H9 (cell line): ENCODE data around the gene COL27A1. TPM values are rescaled to one million over a fixed set of nuclear protein-coding genes. Genes with fewer than 3 reads are reported as not detected.

Experiments used
- DNase-seq: peaks from one replicate; pipeline ENCODE4 v3.0.0-alpha.2; 2017
- H2AFZ ChIP-seq: one replicate; pipeline ENCODE4 v1.6.1; 2013; ENCODE audit warnings: mild to moderate bottlenecking, low read length, control low read depth, moderate library complexity
- H2AK5ac ChIP-seq: 2 replicates; pipeline ENCODE4 v1.6.1; 2013; ENCODE audit warnings: low read length, control low read depth, mixed read lengths; ENCODE audit not compliant: insufficient read length
- H2BK120ac ChIP-seq: one replicate; pipeline ENCODE4 v1.6.1; 2013; ENCODE audit warnings: low read depth, mild to moderate bottlenecking, low read length, control low read depth, inconsistent platforms; ENCODE audit not compliant: poor library complexity, severe bottlenecking
- H2BK12ac ChIP-seq: 2 replicates; pipeline ENCODE4 v1.6.1; 2013; ENCODE audit warnings: low read length, control low read depth, mixed read lengths, low read depth; ENCODE audit not compliant: insufficient read length
- H2BK15ac ChIP-seq: 2 replicates; pipeline ENCODE4 v1.6.1; 2013; ENCODE audit warnings: low read depth, low read length, control low read depth
- H2BK20ac ChIP-seq: one replicate; pipeline ENCODE4 v1.6.1; 2013; ENCODE audit warnings: low read depth, mild to moderate bottlenecking, low read length, control low read depth, inconsistent platforms; ENCODE audit not compliant: poor library complexity, severe bottlenecking
- H2BK5ac ChIP-seq: 2 replicates; pipeline ENCODE4 v1.6.1; 2013; ENCODE audit warnings: low read length, control low read depth, mixed read lengths; ENCODE audit not compliant: insufficient read length
- H3K14ac ChIP-seq: 2 replicates; pipeline ENCODE4 v1.6.1; 2013; ENCODE audit warnings: low read length, control low read depth; ENCODE audit not compliant: insufficient read depth
- H3K18ac ChIP-seq: 2 replicates; pipeline ENCODE4 v1.6.1; 2013; ENCODE audit warnings: low read depth, mild to moderate bottlenecking, mixed read lengths, low read length, control low read depth; ENCODE audit not compliant: insufficient read length
- H3K23ac ChIP-seq: 2 replicates; pipeline ENCODE4 v1.6.1; 2013; ENCODE audit warnings: low read length, control low read depth, mixed read lengths, low read depth; ENCODE audit not compliant: insufficient read length
- H3K23me2 ChIP-seq: 2 replicates; pipeline ENCODE4 v1.6.1; 2013; ENCODE audit warnings: low read depth, mild to moderate bottlenecking, mixed read lengths, low read length, control low read depth; ENCODE audit not compliant: insufficient read length, poor library complexity, severe bottlenecking
- H3K27ac ChIP-seq: 2 replicates; pipeline ENCODE4 v1.5.1; 2013; ENCODE audit warnings: low read length, control low read depth, mixed read lengths, low read depth; ENCODE audit not compliant: insufficient read length
- H3K27me3 ChIP-seq: 2 replicates; pipeline ENCODE4 v1.6.1; 2013; ENCODE audit warnings: low read length, control low read depth, inconsistent platforms; ENCODE audit not compliant: insufficient read depth
- H3K4ac ChIP-seq: 2 replicates; pipeline ENCODE4 v1.6.1; 2013; ENCODE audit warnings: low read depth, mild to moderate bottlenecking, control low read depth, inconsistent platforms, low read length, moderate library complexity
- H3K4me1 ChIP-seq: 2 replicates; pipeline ENCODE4 v1.6.1; 2013; ENCODE audit warnings: low read length, control low read depth, inconsistent platforms; ENCODE audit not compliant: insufficient read depth
- H3K4me2 ChIP-seq: 2 replicates; pipeline ENCODE4 v1.6.1; 2013; ENCODE audit warnings: low read length, control low read depth, mixed read lengths; ENCODE audit not compliant: insufficient read length, insufficient read depth
- H3K56ac ChIP-seq: 2 replicates; pipeline ENCODE4 v1.6.1; 2013; ENCODE audit warnings: low read depth, mild to moderate bottlenecking, mixed read lengths, low read length, control low read depth; ENCODE audit not compliant: insufficient read length
- H3K79me1 ChIP-seq: 2 replicates; pipeline ENCODE4 v1.6.1; 2013; ENCODE audit warnings: low read depth, mild to moderate bottlenecking, moderate library complexity, low read length, control low read depth, inconsistent platforms; ENCODE audit not compliant: insufficient read depth, poor library complexity, severe bottlenecking
- H3K79me2 ChIP-seq: 2 replicates; pipeline ENCODE4 v1.6.1; 2013; ENCODE audit warnings: low read length, control low read depth, inconsistent platforms; ENCODE audit not compliant: insufficient read depth
- H3K9ac ChIP-seq: 2 replicates; pipeline ENCODE4 v1.6.1; 2013; ENCODE audit warnings: low read length, control low read depth, mixed read lengths; ENCODE audit not compliant: insufficient read length; ENCODE audit errors: extremely low read depth
- H3K9me3 ChIP-seq: one replicate; pipeline ENCODE4 v1.6.1; 2013; ENCODE audit warnings: low read depth, low read length, inconsistent platforms; ENCODE audit not compliant: control insufficient read depth
- H3T11ph ChIP-seq: one replicate; pipeline ENCODE4 v1.6.1; 2013; ENCODE audit warnings: mild to moderate bottlenecking, low read length, control low read depth, inconsistent platforms
- H4K20me1 ChIP-seq: one replicate; pipeline ENCODE4 v1.6.1; 2013; ENCODE audit not compliant: control insufficient read depth, insufficient read length, insufficient read depth
- H4K5ac ChIP-seq: 2 replicates; pipeline ENCODE4 v1.6.1; 2013; ENCODE audit warnings: low read depth, mild to moderate bottlenecking, mixed read lengths, low read length, control low read depth; ENCODE audit not compliant: insufficient read length
- H4K8ac ChIP-seq: replicated peaks from 2 replicates; pipeline ENCODE4 v1.6.1; 2013; ENCODE audit warnings: low read length, control low read depth, mixed read lengths, low read depth; ENCODE audit not compliant: insufficient read length
- H4K91ac ChIP-seq: 2 replicates; pipeline ENCODE4 v1.6.1; 2013; ENCODE audit warnings: low read depth, mild to moderate bottlenecking, moderate library complexity, mixed read lengths, low read length, control low read depth; ENCODE audit not compliant: insufficient read length
- H3K27ac Mint-ChIP-seq, 3 experiments: 2 replicates in 2 of 3; 3 replicates in 1 of 3; pipeline ENCODE4 v1.8.0; 2020 to 2021; ENCODE audit warnings: mixed read lengths in 3 of 3, mild to moderate bottlenecking in 1 of 3, moderate library complexity in 1 of 3
- H3K27me3 Mint-ChIP-seq: 2 replicates; pipeline ENCODE4 v1.8.0; 2021; ENCODE audit warnings: low read depth, mild to moderate bottlenecking, moderate library complexity, mixed read lengths
- H3K36me3 Mint-ChIP-seq, 3 experiments: 2 replicates in 2 of 3; 3 replicates in 1 of 3; pipeline ENCODE4 v1.8.0; 2020 to 2021; ENCODE audit warnings: low read depth in 3 of 3, mixed read lengths in 3 of 3; ENCODE audit not compliant: insufficient read depth in 1 of 3
- H3K4me1 Mint-ChIP-seq, 2 experiments: 2 replicates each; pipeline ENCODE4 v1.8.0; 2020; ENCODE audit warnings: mixed read lengths in 2 of 2
- H3K4me3 Mint-ChIP-seq, 2 experiments: 2 replicates in 1 of 2; 3 replicates in 1 of 2; pipeline ENCODE4 v1.8.0; 2020 to 2021; ENCODE audit warnings: mild to moderate bottlenecking in 2 of 2, mixed read lengths in 2 of 2, moderate library complexity in 1 of 2
- H3K9me3 Mint-ChIP-seq, 2 experiments: 2 replicates in 1 of 2; 3 replicates in 1 of 2; pipeline ENCODE4 v1.8.0; 2020; ENCODE audit warnings: mild to moderate bottlenecking in 2 of 2, mixed read lengths in 2 of 2, moderate library complexity in 1 of 2
- CTCF ChIP-seq: fragments of 200-600 bp; sonication (generic); conservative IDR thresholded peaks from 3 replicates; pipeline ENCODE4 v1.8.0; 2021; ENCODE audit warnings: antibody characterized with exemption, mild to moderate bottlenecking
- WGBS: extraction: QIAGEN DNeasy Blood & Tissue Kit; methylation state at CpG from one replicate; pipeline ENCODE4 v1.1.7; 2013; ENCODE audit warnings: missing lambda C conversion rate, low lambda C conversion rate, mixed read lengths; ENCODE audit not compliant: insufficient read length; ENCODE audit errors: extremely low coverage; 5-methylcytosine and 5-hydroxymethylcytosine counted together
- total RNA-seq: library from RNA; stranded (reverse); gene quantifications from 2 replicates; pipeline ENCODE4 v1.2.1, GENCODE V29; 2021

The COL27A1 gene
- total RNA-seq, 1 experiment from 2014 or later, result 17.9 TPM

- Mint-ChIP-seq H3K27ac (no peak overlapping the region), H3K27me3 (peaks cover 2% of the 10 kb centered on the region; the same call in 1 of the 2 replicates), H3K4me3 (no peak overlapping the region), H3K36me3 (no peaks in the 10 kb centered on the region), H3K9me3 (no peaks in the 10 kb centered on the region; a peak in 1 of 5 replicates), H3K4me1 (peaks cover 20 to 41% of the 10 kb centered on the region in 2 experiments)
- no peak overlapping the region for H3K4ac ChIP-seq
- no peaks in the 10 kb centered on the region for H3K23me2 ChIP-seq
- H3K27ac ChIP-seq, result no peak overlapping the region
- H4K20me1 ChIP-seq, result no peaks in the 10 kb centered on the region
- H3K23ac ChIP-seq, result no peak overlapping the region
- no peak overlapping the region for H3K18ac ChIP-seq
- H2BK12ac ChIP-seq, result no peak overlapping the region
- H3K4me2 ChIP-seq, result no peak overlapping the region
- H2BK20ac ChIP-seq, result no peak overlapping the region
- no peak overlapping the region for H4K8ac ChIP-seq
- no peak overlapping the region for H2BK15ac ChIP-seq
- H3K79me2 ChIP-seq, result no peaks in the 10 kb centered on the region
- H3K9me3 ChIP-seq, result no peaks in the 10 kb centered on the region
- no peak overlapping the region; the same call in 1 of the 2 replicates for H3K14ac ChIP-seq
- H4K91ac ChIP-seq, result no peak overlapping the region
- H2AK5ac ChIP-seq, result no peak overlapping the region
- H2BK120ac ChIP-seq, result no peak overlapping the region
- WGBS, result no CpG with 5 or more reads among the region's 6 CpGs
- H3K9ac ChIP-seq, result no peak overlapping the region
- no peak overlapping the region for H3T11ph ChIP-seq
- TF ChIP-seq CTCF, result no peak
- DNase-seq, result no peak
- no peaks in the 10 kb centered on the region; the same call in 1 of the 2 replicates for H3K4me1 ChIP-seq
- no peak overlapping the region for H2BK5ac ChIP-seq
- H2AFZ ChIP-seq, result no peak overlapping the region
- no peak overlapping the region for H3K56ac ChIP-seq
- no peaks in the 10 kb centered on the region for H3K27me3 ChIP-seq
- no peak overlapping the region for H4K5ac ChIP-seq
- H3K79me1 ChIP-seq, result no peaks in the 10 kb centered on the region
Observed at GRCh38 chr9:114231273-114231672, 75.9 kb downstream of the COL27A1 start.
